OCI-LY1 (cell line): ENCODE measurements around the gene OR10H4.
"Not testable (repeated sequence)": the region's sequence is repeated elsewhere in the genome, so short reads cannot be mapped to it uniquely, and the experiment has no call there.

Source experiments
- H2AFZ ChIP-seq: fragments of 200-600 bp; sonication (generic), shearing (Covaris generic); 2 replicates; pipeline ENCODE4 v1.6.0; 2014; ENCODE audit warnings: antibody characterized with exemption, mild to moderate bottlenecking, low read length
- H3F3A ChIP-seq: fragments of 200-600 bp; sonication (generic), shearing (Covaris generic); 2 replicates; pipeline ENCODE4 v1.6.0; 2014; ENCODE audit warnings: mild to moderate bottlenecking, antibody characterized with exemption, low read length, moderate library complexity; ENCODE audit not compliant: insufficient read depth
- H3K27ac ChIP-seq: fragments of 200-600 bp; sonication (generic); 2 replicates; pipeline ENCODE4 v1.5.1; 2014; ENCODE audit warnings: low read length, mixed run types, mild to moderate bottlenecking, low read depth; ENCODE audit not compliant: poor library complexity, severe bottlenecking
- H3K27me3 ChIP-seq: fragments of 200-600 bp; sonication (generic); 2 replicates; pipeline ENCODE4 v1.6.0; 2014; ENCODE audit warnings: antibody characterized with exemption, mild to moderate bottlenecking, low read length, moderate library complexity; ENCODE audit not compliant: insufficient read depth
- H3K36me3 ChIP-seq: fragments of 200-600 bp; sonication (generic); 2 replicates; pipeline ENCODE4 v1.6.1; 2014; ENCODE audit warnings: mild to moderate bottlenecking, antibody characterized with exemption, low read length, moderate library complexity, mixed read lengths; ENCODE audit not compliant: insufficient read depth
- H3K4me1 ChIP-seq: fragments of 200-600 bp; sonication (generic); 2 replicates; pipeline ENCODE4 v1.5.1; 2014; ENCODE audit warnings: mild to moderate bottlenecking, low read length, moderate library complexity; ENCODE audit not compliant: insufficient read depth, severe bottlenecking
- H3K4me2 ChIP-seq: fragments of 200-600 bp; sonication (generic), shearing (Covaris generic); 2 replicates; pipeline ENCODE4 v1.6.1; 2014; ENCODE audit warnings: low read length
- H3K4me3 ChIP-seq: fragments of 200-600 bp; sonication (generic); 2 replicates; pipeline ENCODE4 v1.5.1; 2014; ENCODE audit warnings: low read length, low read depth, mild to moderate bottlenecking, mixed read lengths; ENCODE audit not compliant: poor library complexity, severe bottlenecking
- H3K79me2 ChIP-seq: fragments of 200-600 bp; shearing (Covaris generic); 2 replicates; pipeline ENCODE4 v1.6.1; 2016; ENCODE audit warnings: mixed run types, low read length, mixed read lengths; ENCODE audit not compliant: insufficient read depth
- H3K9ac ChIP-seq: fragments of 200-600 bp; sonication (generic), shearing (Covaris generic); 2 replicates; pipeline ENCODE4 v1.6.1; 2014; ENCODE audit warnings: mild to moderate bottlenecking, low read length, mixed read lengths
- H3K9me2 ChIP-seq: fragments of 200-600 bp; sonication (generic), shearing (Covaris generic); 2 replicates; pipeline ENCODE4 v1.6.1; 2014; ENCODE audit warnings: low read depth, mild to moderate bottlenecking, low read length, mixed read lengths
- H3K9me3 ChIP-seq: fragments of 200-600 bp; shearing (Covaris generic); 2 replicates; pipeline ENCODE4 v1.6.1; 2014; ENCODE audit warnings: low read length, mixed read lengths
- H4K20me1 ChIP-seq: fragments of 200-600 bp; sonication (generic), shearing (Covaris generic); 2 replicates; pipeline ENCODE4 v1.6.0; 2016; ENCODE audit warnings: mild to moderate bottlenecking, low read length; ENCODE audit not compliant: insufficient read depth
- CTCF ChIP-seq: fragments of 200-600 bp; sonication (generic), shearing (Covaris generic); IDR thresholded peaks from 2 replicates; pipeline ENCODE4 v1.5.1; 2017; ENCODE audit warnings: mild to moderate bottlenecking, antibody characterized with exemption, low read length, moderate library complexity, mixed read lengths
- EZH2 ChIP-seq: fragments of 200-600 bp; sonication (generic), shearing (Covaris generic); IDR thresholded peaks from 2 replicates; pipeline ENCODE4 v1.8.0; 2017; ENCODE audit warnings: borderline replicate concordance, mixed run types, mild to moderate bottlenecking, antibody characterized with exemption, low read length, moderate library complexity, mixed read lengths

The OR10H4 gene

GRCh38 chr19:15948223-15949058 is at the start of gene OR10H4:
TSS of gene OR10H4 (plus strand) at chr19:15949008. CDS start at chr19:15949008, 0 bp downstream.
- H3K9me3 ChIP-seq: peaks cover 5% of the 10 kb centered on the region; the same call in 1 of the 2 replicates
- H3K27me3 ChIP-seq: no peaks in the 10 kb centered on the region
- H3K4me1 ChIP-seq: no peaks in the 10 kb centered on the region
- no peak within 1 kb of the TSS for H3K4me2 ChIP-seq
- H2AFZ ChIP-seq: no peak within 1 kb of the TSS
- no peaks in the 10 kb centered on the region for H4K20me1 ChIP-seq
- no peak within 1 kb of the TSS for H3K27ac ChIP-seq
- no peak within 1 kb of the TSS for H3K4me3 ChIP-seq
- H3K79me2 ChIP-seq: no peaks in the 10 kb centered on the region
- no peaks in the 10 kb centered on the region for H3K9me2 ChIP-seq
- no peaks in the 10 kb centered on the region for H3F3A ChIP-seq
- H3K36me3 ChIP-seq: no peaks in the 10 kb centered on the region
- H3K9ac ChIP-seq: no peak within 1 kb of the TSS
- TF ChIP-seq CTCF: no peak
- no peak for TF ChIP-seq EZH2

- H3K4me3 ChIP-seq, H4K20me1 ChIP-seq, H2AFZ ChIP-seq, H3F3A ChIP-seq, H3K79me2 ChIP-seq, H3K27me3 ChIP-seq, H3K9ac ChIP-seq, H3K27ac ChIP-seq, H3K4me2 ChIP-seq, H3K36me3 ChIP-seq, H3K4me1 ChIP-seq, H3K9me3 ChIP-seq, H3K9me2 ChIP-seq: not testable (repeated sequence)
Observed at GRCh38 chr19:15899561-15899960, 49.2 kb upstream of the OR10H4 start.

GRCh38 chr19:15900032-15900431 is 48.8 kb upstream of the OR10H4 start:
- H3K4me1 ChIP-seq, H3K4me3 ChIP-seq, H3K9me2 ChIP-seq, H3K4me2 ChIP-seq, H3K9ac ChIP-seq, H3K27ac ChIP-seq, H3K79me2 ChIP-seq, H3F3A ChIP-seq, H2AFZ ChIP-seq, H4K20me1 ChIP-seq, H3K36me3 ChIP-seq, H3K9me3 ChIP-seq, H3K27me3 ChIP-seq: not testable (repeated sequence)

GRCh38 chr19:15900504-15900903 is 48.3 kb upstream of the OR10H4 start:
- no peak overlapping the region for H3K4me2 ChIP-seq
- TF ChIP-seq CTCF: no peak
- TF ChIP-seq EZH2: no peak
- no peaks in the 10 kb centered on the region for H4K20me1 ChIP-seq
- H3K9ac ChIP-seq: no peak overlapping the region
- no peaks in the 10 kb centered on the region for H3K79me2 ChIP-seq
- no peaks in the 10 kb centered on the region for H3F3A ChIP-seq
- H3K27me3 ChIP-seq: no peaks in the 10 kb centered on the region
- no peak overlapping the region for H2AFZ ChIP-seq
- H3K9me3 ChIP-seq: no peaks in the 10 kb centered on the region
- no peaks in the 10 kb centered on the region for H3K36me3 ChIP-seq
- H3K4me3 ChIP-seq: no peak overlapping the region
- no peaks in the 10 kb centered on the region for H3K9me2 ChIP-seq
- H3K4me1 ChIP-seq: no peaks in the 10 kb centered on the region
- no peak overlapping the region for H3K27ac ChIP-seq
